ENCODE measurements around the gene ECHS1.

The ECHS1 gene

GRCh38 chr10:133411523-133412380 is 38.6 kb upstream of the ECHS1 start:
- no peak overlapping the region for H3K9ac ChIP-seq (ENCODE audit: low read length)
- H3K4me1 ChIP-seq (ENCODE audit: control insufficient read depth, insufficient read depth, low read length), result no peaks in the 10 kb centered on the region
- H3K4me3 ChIP-seq (ENCODE audit: low read depth, low read length), result no peak overlapping the region
- no peaks in the 10 kb centered on the region for H3K27me3 ChIP-seq (ENCODE audit: control insufficient read depth, insufficient read depth, low read length)
- H3K27ac ChIP-seq (ENCODE audit: low read depth, low read length), result no peak overlapping the region
- peaks cover 73% of the 10 kb centered on the region for H3K36me3 ChIP-seq (ENCODE audit: control insufficient read depth, insufficient read depth, low read length)
- peaks cover 15% of the 10 kb centered on the region for H3K9me3 ChIP-seq (ENCODE audit: control insufficient read depth, insufficient read depth, low read depth, low read length)

DNA sequence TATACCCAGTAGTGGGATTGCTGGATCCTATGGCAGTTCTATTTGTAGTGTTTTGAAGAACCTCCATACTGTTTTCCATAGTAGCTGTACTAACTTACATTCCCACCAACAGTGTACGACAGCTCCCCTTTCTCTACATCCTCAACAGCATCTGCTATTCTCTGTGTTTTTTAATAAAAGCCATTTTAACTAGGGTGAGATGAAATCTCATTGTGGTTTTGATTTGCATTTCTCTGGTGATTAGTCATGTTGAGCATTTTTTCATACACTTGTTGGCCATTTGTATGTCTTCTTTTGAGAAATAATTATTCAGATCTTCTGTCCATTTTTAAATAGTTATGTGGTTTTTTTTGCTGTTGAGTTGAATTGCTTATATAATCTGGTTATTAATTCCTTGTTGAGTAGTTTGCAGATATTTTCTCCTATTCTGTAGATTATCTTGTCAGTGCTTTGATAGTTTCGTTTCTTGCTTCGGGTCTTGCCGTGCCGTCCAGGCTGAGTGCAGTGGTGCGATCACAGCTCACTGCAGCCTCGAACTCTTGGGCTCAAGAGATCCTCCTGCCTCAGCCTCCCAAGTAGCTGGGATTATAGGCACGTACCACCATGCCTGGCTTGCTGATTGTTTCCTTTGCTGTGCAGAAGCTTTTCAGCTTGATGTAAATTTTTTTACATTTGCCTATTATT is 32.8 kb upstream of the ECHS1 start:
- H3K4me1 ChIP-seq (ENCODE audit: control insufficient read depth, insufficient read depth, low read length), result no peaks in the 10 kb centered on the region
- no peaks in the 10 kb centered on the region for H3K27me3 ChIP-seq (ENCODE audit: control insufficient read depth, insufficient read depth, low read length)
- H3K36me3 ChIP-seq (ENCODE audit: control insufficient read depth, insufficient read depth, low read length), result peaks cover 83% of the 10 kb centered on the region
- H3K9me3 ChIP-seq (ENCODE audit: control insufficient read depth, insufficient read depth, low read depth, low read length), result peaks cover 2% of the 10 kb centered on the region; the same call in 1 of the 2 replicates
- no peak overlapping the region for H3K4me3 ChIP-seq (ENCODE audit: low read depth, low read length)
- H3K9ac ChIP-seq (ENCODE audit: low read length), result no peak overlapping the region
- H3K27ac ChIP-seq (ENCODE audit: low read depth, low read length), result no peak overlapping the region

GRCh38 chr10:133405272-133405671 is 32.1 kb upstream of the ECHS1 start:
- Histone ChIP-seq H3K36me3 (ENCODE audit: control insufficient read depth, insufficient read depth, low read length) (peaks cover 83% of the 10 kb centered on the region), H3K9ac (ENCODE audit: low read length) (no peak overlapping the region), H3K27ac (ENCODE audit: low read depth, low read length) (no peak overlapping the region)

DNA sequence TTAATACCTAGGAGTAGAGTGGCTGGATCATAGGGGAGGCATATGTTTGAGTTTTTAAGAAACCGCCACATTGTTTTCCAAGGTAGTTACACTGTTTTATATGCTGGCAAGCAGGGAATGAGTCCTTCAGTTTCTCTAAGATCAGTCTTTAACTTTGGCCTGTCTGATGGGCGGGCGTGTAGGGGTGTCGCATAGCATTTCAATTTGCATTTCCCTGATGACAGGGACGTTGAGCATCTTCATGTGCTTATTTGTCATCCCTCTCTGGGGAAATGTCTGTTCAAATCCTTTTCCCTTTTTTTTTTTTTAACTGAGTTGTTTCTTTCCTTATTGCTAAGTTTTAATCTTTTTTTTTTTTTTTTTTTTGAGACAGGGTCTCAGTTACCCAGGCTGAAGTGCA is 30.6 kb upstream of the ECHS1 start:
- no peak overlapping the region for H3K27ac ChIP-seq (ENCODE audit: low read depth, low read length)
- H3K4me3 ChIP-seq (ENCODE audit: low read depth, low read length), result no peak overlapping the region
- peaks cover 84% of the 10 kb centered on the region for H3K36me3 ChIP-seq (ENCODE audit: control insufficient read depth, insufficient read depth, low read length)
- no peak overlapping the region for H3K9ac ChIP-seq (ENCODE audit: low read length)
- no peaks in the 10 kb centered on the region for H3K27me3 ChIP-seq (ENCODE audit: control insufficient read depth, insufficient read depth, low read length)
- no peaks in the 10 kb centered on the region; the same call in 1 of the 2 replicates for H3K9me3 ChIP-seq (ENCODE audit: control insufficient read depth, insufficient read depth, low read depth, low read length)
- no peaks in the 10 kb centered on the region for H3K4me1 ChIP-seq (ENCODE audit: control insufficient read depth, insufficient read depth, low read length)

More at GRCh38 chr10:133405272-133405671, 32.1 kb upstream of the ECHS1 start:
- no peaks in the 10 kb centered on the region; the same call in 1 of the 2 replicates for H3K9me3 ChIP-seq (ENCODE audit: control insufficient read depth, insufficient read depth, low read depth, low read length)
- H3K4me3 ChIP-seq (ENCODE audit: low read depth, low read length), result no peak overlapping the region
- no peaks in the 10 kb centered on the region for H3K27me3 ChIP-seq (ENCODE audit: control insufficient read depth, insufficient read depth, low read length)
- no peaks in the 10 kb centered on the region for H3K4me1 ChIP-seq (ENCODE audit: control insufficient read depth, insufficient read depth, low read length)

DNA sequence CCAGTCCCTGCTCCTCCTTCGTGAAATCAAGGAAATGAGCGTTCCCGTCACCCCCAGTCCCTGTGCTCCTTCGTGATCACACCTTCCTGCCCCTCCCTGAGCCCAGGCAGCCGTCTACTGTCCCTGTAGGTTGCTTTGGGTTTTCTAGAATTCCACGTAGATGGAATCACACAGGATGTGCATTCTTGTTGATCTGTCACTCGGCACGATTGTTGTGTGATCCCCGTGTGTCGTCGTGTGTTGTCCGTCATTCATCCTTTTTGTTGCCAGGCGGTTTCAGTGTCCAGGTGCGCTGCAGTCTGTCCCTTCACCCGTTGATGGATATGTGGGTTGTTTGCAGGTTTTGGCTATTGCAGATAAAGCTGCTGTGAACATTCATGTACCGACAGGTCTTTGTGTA is 30.2 kb upstream of the ECHS1 start:
- no peak overlapping the region for H3K27ac ChIP-seq (ENCODE audit: low read depth, low read length)
- no peak overlapping the region for H3K4me3 ChIP-seq (ENCODE audit: low read depth, low read length)
- H3K9me3 ChIP-seq (ENCODE audit: control insufficient read depth, insufficient read depth, low read depth, low read length), result no peaks in the 10 kb centered on the region; the same call in 1 of the 2 replicates
- H3K36me3 ChIP-seq (ENCODE audit: control insufficient read depth, insufficient read depth, low read length), result peaks cover 85% of the 10 kb centered on the region
- no peaks in the 10 kb centered on the region for H3K4me1 ChIP-seq (ENCODE audit: control insufficient read depth, insufficient read depth, low read length)
- no peak overlapping the region for H3K9ac ChIP-seq (ENCODE audit: low read length)
- no peaks in the 10 kb centered on the region for H3K27me3 ChIP-seq (ENCODE audit: control insufficient read depth, insufficient read depth, low read length)

GRCh38 chr10:133401981-133402725 is 29.0 kb upstream of the ECHS1 start:
- Histone ChIP-seq H3K27me3 (ENCODE audit: control insufficient read depth, insufficient read depth, low read length) (no peaks in the 10 kb centered on the region), H3K4me3 (ENCODE audit: low read depth, low read length) (no peak overlapping the region), H3K36me3 (ENCODE audit: control insufficient read depth, insufficient read depth, low read length) (peaks cover 87% of the 10 kb centered on the region), H3K27ac (ENCODE audit: low read depth, low read length) (no peak overlapping the region), H3K9me3 (ENCODE audit: control insufficient read depth, insufficient read depth, low read depth, low read length) (no peaks in the 10 kb centered on the region), H3K9ac (ENCODE audit: low read length) (no peak overlapping the region), H3K4me1 (ENCODE audit: control insufficient read depth, insufficient read depth, low read length) (no peaks in the 10 kb centered on the region)

DNA sequence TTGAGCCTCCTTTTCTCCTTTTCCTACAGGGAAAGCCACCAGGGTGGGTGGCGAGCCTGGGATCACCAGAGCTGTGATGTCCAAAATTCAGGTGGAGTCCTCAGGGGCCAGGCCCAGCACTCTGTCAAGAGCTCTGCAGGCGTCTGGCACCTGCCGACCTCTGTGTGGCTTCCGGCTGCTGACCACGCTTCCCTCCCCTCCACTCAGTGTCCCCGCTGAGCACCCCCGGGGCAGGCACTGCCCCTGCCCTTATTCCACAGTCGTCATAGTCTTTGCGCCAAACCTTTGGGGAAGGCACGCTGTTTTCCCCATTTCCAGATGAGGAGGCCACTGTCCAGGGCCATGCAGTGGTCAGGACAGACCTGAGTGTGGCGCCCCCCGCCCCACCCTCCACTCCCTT is 28.3 kb upstream of the ECHS1 start:
- Histone ChIP-seq H3K27ac (ENCODE audit: low read depth, low read length) (no peak overlapping the region), H3K9ac (ENCODE audit: low read length) (no peak overlapping the region), H3K4me1 (ENCODE audit: control insufficient read depth, insufficient read depth, low read length) (no peaks in the 10 kb centered on the region), H3K4me3 (ENCODE audit: low read depth, low read length) (no peak overlapping the region), H3K36me3 (ENCODE audit: control insufficient read depth, insufficient read depth, low read length) (peaks cover 88% of the 10 kb centered on the region), H3K9me3 (ENCODE audit: control insufficient read depth, insufficient read depth, low read depth, low read length) (no peaks in the 10 kb centered on the region), H3K27me3 (ENCODE audit: control insufficient read depth, insufficient read depth, low read length) (no peaks in the 10 kb centered on the region)

DNA sequence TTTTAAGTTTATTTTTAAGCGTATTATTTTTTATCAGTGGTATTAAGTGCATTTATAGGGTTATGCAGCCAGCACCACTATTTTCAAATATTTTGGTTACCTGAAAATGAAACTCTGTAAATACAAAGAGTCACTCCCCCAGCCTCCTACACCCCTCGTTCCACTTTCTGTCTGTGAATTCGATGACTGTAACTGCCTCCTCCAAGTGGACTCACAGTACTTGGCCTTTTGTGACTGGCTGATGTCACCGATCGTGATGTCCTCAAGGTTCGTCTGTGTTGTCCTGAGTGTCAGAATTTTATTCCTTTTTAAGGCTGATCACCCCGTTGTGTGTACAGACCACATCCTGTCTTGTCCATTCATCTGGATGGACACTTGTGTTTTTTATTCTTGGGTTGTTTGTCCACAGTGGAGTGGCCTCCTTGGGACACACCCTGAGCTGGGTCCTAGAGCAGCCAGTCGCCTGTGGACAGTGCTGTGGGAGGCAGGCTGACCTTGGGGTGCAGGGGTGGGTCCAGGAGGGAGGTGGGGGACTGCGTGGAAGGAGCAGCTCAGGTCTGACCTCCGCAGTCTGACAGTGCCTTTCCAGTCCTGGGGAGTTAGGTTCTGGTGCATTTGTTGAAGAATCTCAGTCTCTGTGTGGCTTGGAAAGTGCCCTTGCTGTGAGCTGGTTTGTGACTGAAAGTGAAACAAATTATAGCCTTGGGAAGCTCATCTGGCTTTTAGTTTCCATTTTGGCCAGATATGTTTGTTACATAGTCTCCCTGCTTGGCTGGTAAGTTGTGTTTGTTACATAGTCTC is 27.7 kb upstream of the ECHS1 start:
- Histone ChIP-seq H3K9me3 (ENCODE audit: control insufficient read depth, insufficient read depth, low read depth, low read length) (no peaks in the 10 kb centered on the region), H3K27me3 (ENCODE audit: control insufficient read depth, insufficient read depth, low read length) (no peaks in the 10 kb centered on the region), H3K4me3 (ENCODE audit: low read depth, low read length) (no peak overlapping the region), H3K27ac (ENCODE audit: low read depth, low read length) (no peak overlapping the region), H3K9ac (ENCODE audit: low read length) (no peak overlapping the region), H3K4me1 (ENCODE audit: control insufficient read depth, insufficient read depth, low read length) (no peaks in the 10 kb centered on the region), H3K36me3 (ENCODE audit: control insufficient read depth, insufficient read depth, low read length) (peaks cover 90% of the 10 kb centered on the region)

DNA sequence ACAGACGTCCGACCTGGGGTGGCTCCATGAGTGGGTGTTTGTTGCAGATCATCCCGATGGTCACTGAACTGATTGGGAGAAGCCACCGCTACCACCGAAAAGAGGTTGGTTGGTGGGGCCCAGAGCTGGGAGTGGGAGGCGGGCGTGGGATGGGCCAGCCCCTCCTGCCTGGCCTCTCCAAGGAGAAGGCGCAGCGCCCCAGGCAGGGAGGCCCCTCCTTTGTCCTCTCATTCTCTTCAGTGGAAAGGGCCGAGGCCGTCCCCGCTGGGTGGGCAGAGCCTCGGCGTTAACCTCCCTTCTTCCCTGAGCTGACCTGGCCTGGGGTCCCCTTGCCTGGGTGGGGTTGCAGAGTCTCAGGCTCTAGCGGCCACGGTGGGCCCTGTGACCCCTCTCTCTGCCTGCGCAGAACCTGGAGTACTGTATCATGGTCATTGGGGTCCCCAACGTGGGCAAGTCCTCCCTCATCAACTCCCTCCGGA is 26.0 kb upstream of the ECHS1 start:
- no peaks in the 10 kb centered on the region for H3K4me1 ChIP-seq (ENCODE audit: control insufficient read depth, insufficient read depth, low read length)
- peaks cover 76% of the 10 kb centered on the region for H3K36me3 ChIP-seq (ENCODE audit: control insufficient read depth, insufficient read depth, low read length)
- no peak overlapping the region for H3K9ac ChIP-seq (ENCODE audit: low read length)
- H3K27ac ChIP-seq (ENCODE audit: low read depth, low read length), result no peak overlapping the region
- no peaks in the 10 kb centered on the region for H3K9me3 ChIP-seq (ENCODE audit: control insufficient read depth, insufficient read depth, low read depth, low read length)
- no peaks in the 10 kb centered on the region for H3K27me3 ChIP-seq (ENCODE audit: control insufficient read depth, insufficient read depth, low read length)
- H3K4me3 ChIP-seq (ENCODE audit: low read depth, low read length), result no peak overlapping the region

DNA sequence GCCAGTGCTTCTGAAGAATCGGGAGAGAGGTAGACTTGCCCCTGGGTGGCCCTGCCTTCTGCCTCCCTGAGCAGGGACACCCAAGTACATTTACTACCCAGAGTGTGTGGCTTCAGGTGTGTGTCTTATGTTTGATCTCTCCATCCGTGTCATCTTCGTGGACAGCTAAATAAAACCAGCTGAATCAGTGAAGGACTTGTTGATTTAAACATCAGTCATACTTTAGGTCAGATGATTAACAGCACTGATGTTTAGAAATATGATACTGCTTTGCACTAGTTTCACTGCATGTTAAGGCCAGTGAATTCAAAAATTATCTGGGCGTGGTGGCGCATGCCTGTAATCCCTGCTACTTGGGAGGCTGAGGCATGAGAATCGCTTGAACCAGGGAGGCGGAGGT is 24.8 kb upstream of the ECHS1 start:
- Histone ChIP-seq H3K27ac (ENCODE audit: low read depth, low read length) (no peak overlapping the region), H3K9ac (ENCODE audit: low read length) (no peak overlapping the region), H3K4me3 (ENCODE audit: low read depth, low read length) (no peak overlapping the region), H3K4me1 (ENCODE audit: control insufficient read depth, insufficient read depth, low read length) (no peaks in the 10 kb centered on the region), H3K36me3 (ENCODE audit: control insufficient read depth, insufficient read depth, low read length) (peaks cover 67% of the 10 kb centered on the region), H3K27me3 (ENCODE audit: control insufficient read depth, insufficient read depth, low read length) (no peaks in the 10 kb centered on the region), H3K9me3 (ENCODE audit: control insufficient read depth, insufficient read depth, low read depth, low read length) (no peaks in the 10 kb centered on the region)
